A549 (cell line): ENCODE data around the gene ZNF714. TPM values are rescaled to one million over a fixed set of nuclear protein-coding genes. Genes with fewer than 3 reads are reported as not detected.

Experiments used
- polyA plus RNA-seq, 4 experiments: library from polyadenylated mRNA; depleted of rRNA in 3 of 4; stranded (reverse); fragments of >200 nt; fragmentation: RNase III in 1 of 4; extraction: RNeasy Plus Mini Kit Qiagen cat#74134 plus additional on column Dnase treatment in 1 of 4; gene quantifications; 2 replicates in 3 of 4; 3 replicates in 1 of 4; pipeline ENCODE4 v1.2.3, GENCODE V29; 2011 to 2017
- small RNA-seq, 6 experiments: library from RNA; depleted of rRNA; stranded (forward); fragments of <200 nt; gene quantifications; one replicate each; pipeline ENCODE3, GENCODE V24; 2012

The ZNF714 gene
- polyA plus RNA-seq, 2 of the 4 experiments (the other 2 are of a cell fraction), result 3.0 to 8.1 TPM

Small RNA genes lying within 50 kb of the gene (small RNA-seq; reads per million reads assigned to genes)
- gene RNA5SP469, result 0 to 4.5 (median 0.34) reads per million in 6 experiments

Other genes with a start within 250 kb of the ZNF714 start
- gene ZNF85, start 159.0 kb upstream of the ZNF714 start, polyA plus RNA-seq (2011; rRNA removed), result 0.12 and 0.16 TPM in 2 replicates
- gene ZNF85, start 159.0 kb upstream of the ZNF714 start, polyA plus RNA-seq (2017; fragmentation: RNase III; extraction: RNeasy Plus Mini Kit Qiagen cat#74134 plus additional on column Dnase treatment), result 0.27 to 0.64 TPM (median 0.32 TPM) in 3 replicates
- 3.6 and 4.8 TPM in 2 replicates for gene ZNF430, start 61.5 kb upstream of the ZNF714 start, polyA plus RNA-seq (2011; rRNA removed)
- 2.0 to 3.2 TPM (median 2.9 TPM) in 3 replicates for gene ZNF430, start 61.5 kb upstream of the ZNF714 start, polyA plus RNA-seq (2017; fragmentation: RNase III; extraction: RNeasy Plus Mini Kit Qiagen cat#74134 plus additional on column Dnase treatment)
- gene ZNF431, start 59.8 kb downstream of the ZNF714 start, polyA plus RNA-seq (2011; rRNA removed), result 4.6 and 6.1 TPM in 2 replicates
- gene ZNF431, start 59.8 kb downstream of the ZNF714 start, polyA plus RNA-seq (2017; fragmentation: RNase III; extraction: RNeasy Plus Mini Kit Qiagen cat#74134 plus additional on column Dnase treatment), result 3.9 to 6.4 TPM (median 4.0 TPM) in 3 replicates
- gene ZNF708, start 247.2 kb downstream of the ZNF714 start, polyA plus RNA-seq (2011; rRNA removed), result 2.2 and 2.5 TPM in 2 replicates
- gene ZNF708, start 247.2 kb downstream of the ZNF714 start, polyA plus RNA-seq (2017; fragmentation: RNase III; extraction: RNeasy Plus Mini Kit Qiagen cat#74134 plus additional on column Dnase treatment), result 1.1 to 1.8 TPM (median 1.1 TPM) in 3 replicates